ENCODE measurements around the gene KANSL2. TPM values are rescaled to one million over a fixed set of nuclear protein-coding genes. Genes with fewer than 3 reads are reported as not detected.

Gene KANSL2
- total and polyA plus RNA-seq, 2 of the 4 experiments (the other 2 are of a cell fraction) = 25.2 to 47.5 TPM

DNA sequence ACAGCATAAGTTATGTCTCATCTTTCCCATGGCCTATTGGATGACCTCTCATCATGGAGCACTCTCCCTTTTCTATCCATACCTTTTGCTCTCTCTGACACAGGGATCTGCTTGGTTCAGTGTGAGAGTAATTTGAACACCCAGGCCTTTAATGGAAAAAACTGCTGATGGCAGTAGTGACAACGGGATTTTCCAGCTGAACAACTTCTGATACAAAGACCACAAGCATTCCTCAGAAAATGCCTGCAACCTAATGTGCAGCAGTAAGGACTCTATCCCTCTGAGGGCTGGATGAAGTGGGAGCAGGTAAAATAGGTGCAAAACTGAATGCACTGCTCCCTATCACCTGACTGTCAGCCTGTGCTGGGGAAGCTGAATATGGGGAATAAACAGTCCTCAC, 51.0 kb downstream of the KANSL2 start:
- ATAC-seq (ENCODE audit: low read depth) (no peak), DNase-seq (no peak)
- H2AK9ac ChIP-seq (replicated peaks; ENCODE audit: low read depth, low read length, poor library complexity) = no peak overlapping the region
- H3K9me3 ChIP-seq (ENCODE audit: control insufficient read depth, insufficient read depth, low read length) = no peaks in the 10 kb centered on the region
- H2BK15ac ChIP-seq (ENCODE audit: low read depth, low read length) = no peak overlapping the region
- H3K14ac ChIP-seq (replicated peaks; ENCODE audit: low read depth, low read length) = no peak overlapping the region
- no peak overlapping the region for H3K18ac ChIP-seq (ENCODE audit: low read depth, low read length)
- H3K4me3 ChIP-seq (ENCODE audit: insufficient read depth, low read depth, low read length) = no peak overlapping the region
- no peak overlapping the region for H4K8ac ChIP-seq (ENCODE audit: low read depth in 2 of 2, low read length in 2 of 2)
- peaks cover 18% of the 10 kb centered on the region for H3K27me3 ChIP-seq (ENCODE audit: control insufficient read depth, insufficient read depth, low read length)
- ChIA-PET POLR2A (ENCODE audit: unreplicated experiment) (no interaction called here), CTCF (no interaction called here)
- H3K4me1 ChIP-seq (ENCODE audit: control insufficient read depth, insufficient read depth, low read length) = no peaks in the 10 kb centered on the region
- H4K5ac ChIP-seq (ENCODE audit: low read depth, low read length) = no peak overlapping the region
- H3K56ac ChIP-seq (ENCODE audit: extremely low read depth, insufficient read depth, low read length) = no peak overlapping the region
- intact Hi-C loops (cut with micrococcal nuclease) (no loop called here), dilution Hi-C loops (cut with HindIII; ENCODE audit: low sequenced_read_pairs, unreplicated experiment) (no loop called here), in situ Hi-C loops (cut with MboI; ENCODE audit: low sequenced_read_pairs) (no loop called here)
- no peaks in the 10 kb centered on the region for H3K79me1 ChIP-seq (ENCODE audit: low read depth in 1 of 2, low read length in 2 of 2)
- H2BK120ac ChIP-seq (ENCODE audit: low read depth, low read length) = no peak overlapping the region
- H3K9ac ChIP-seq (ENCODE audit: low read depth, low read length) = no peak overlapping the region
- H2BK20ac ChIP-seq (ENCODE audit: low read depth, low read length) = no peak overlapping the region
- H3K9me1 ChIP-seq (ENCODE audit: insufficient read depth, low read length) = no peaks in the 10 kb centered on the region
- H2BK5ac ChIP-seq (ENCODE audit: low read depth, low read length, poor library complexity, severe bottlenecking) = no peak overlapping the region
- H3K4me2 ChIP-seq (ENCODE audit: low read depth, low read length) = no peak overlapping the region
- no CpG with 5 or more reads among the region's 1 CpG for WGBS, 2 experiments (ENCODE audit: extremely low coverage in 2 of 2, insufficient read length in 1 of 2)
- no peak overlapping the region for H3K4ac ChIP-seq (ENCODE audit: low read depth, low read length)
- no peak overlapping the region for H4K91ac ChIP-seq (ENCODE audit: insufficient read depth, low read depth, low read length)
- H4K20me1 ChIP-seq (ENCODE audit: insufficient read depth, low read length) = no peaks in the 10 kb centered on the region
- H2AK5ac ChIP-seq (ENCODE audit: low read depth, low read length) = no peak overlapping the region
- H2AFZ ChIP-seq (replicated peaks; ENCODE audit: low read length, poor library complexity) = no peak overlapping the region
- H3K27ac ChIP-seq (ENCODE audit: insufficient read depth, low read length) = no peak overlapping the region
- TF ChIP-seq ELK1 (IDR thresholded peaks at IDR 0.05; ENCODE audit: borderline replicate concordance, low read depth, low read length) = no peak
- no peak for TF ChIP-seq RAD21 (IDR thresholded peaks at IDR 0.05; ENCODE audit: low read length)
- no peak for TF ChIP-seq CEBPB (IDR thresholded peaks at IDR 0.05; ENCODE audit: low read depth, low read length)
- TF ChIP-seq POLR2A (IDR thresholded peaks at IDR 0.05; ENCODE audit: low read depth, low read length) = no peak
- TF ChIP-seq USF2 (IDR thresholded peaks at IDR 0.05; ENCODE audit: low read depth, low read length) = no peak
- TF ChIP-seq, protein P1, sequence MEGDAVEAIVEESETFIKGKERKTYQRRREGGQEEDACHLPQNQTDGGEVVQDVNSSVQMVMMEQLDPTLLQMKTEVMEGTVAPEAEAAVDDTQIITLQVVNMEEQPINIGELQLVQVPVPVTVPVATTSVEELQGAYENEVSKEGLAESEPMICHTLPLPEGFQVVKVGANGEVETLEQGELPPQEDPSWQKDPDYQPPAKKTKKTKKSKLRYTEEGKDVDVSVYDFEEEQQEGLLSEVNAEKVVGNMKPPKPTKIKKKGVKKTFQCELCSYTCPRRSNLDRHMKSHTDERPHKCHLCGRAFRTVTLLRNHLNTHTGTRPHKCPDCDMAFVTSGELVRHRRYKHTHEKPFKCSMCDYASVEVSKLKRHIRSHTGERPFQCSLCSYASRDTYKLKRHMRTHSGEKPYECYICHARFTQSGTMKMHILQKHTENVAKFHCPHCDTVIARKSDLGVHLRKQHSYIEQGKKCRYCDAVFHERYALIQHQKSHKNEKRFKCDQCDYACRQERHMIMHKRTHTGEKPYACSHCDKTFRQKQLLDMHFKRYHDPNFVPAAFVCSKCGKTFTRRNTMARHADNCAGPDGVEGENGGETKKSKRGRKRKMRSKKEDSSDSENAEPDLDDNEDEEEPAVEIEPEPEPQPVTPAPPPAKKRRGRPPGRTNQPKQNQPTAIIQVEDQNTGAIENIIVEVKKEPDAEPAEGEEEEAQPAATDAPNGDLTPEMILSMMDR (conservative IDR thresholded peaks at IDR 0.05; ENCODE audit: low read depth, low read length) = no peak
- TF ChIP-seq MXI1 (IDR thresholded peaks at IDR 0.05; ENCODE audit: borderline replicate concordance, low read depth, low read length) = no peak
- no peak for TF ChIP-seq SMC3 (IDR thresholded peaks at IDR 0.05; ENCODE audit: low read depth, low read length)
- no peak for TF ChIP-seq RFX5 (IDR thresholded peaks at IDR 0.05; ENCODE audit: low read depth, low read length)
- no peak for TF ChIP-seq NFE2L2 (IDR thresholded peaks at IDR 0.05; ENCODE audit: low read depth, low read length)
- H3K36me3 ChIP-seq (ENCODE audit: control insufficient read depth, insufficient read depth, low read length) = no peaks in the 10 kb centered on the region
- BruUV-seq (replicated peaks) = no TSS peak
- no peak overlapping the region for H3K23ac ChIP-seq (ENCODE audit: low read depth, low read length)

Measured in IMR-90 (cell line).